Esophagus muscularis mucosa (tissue), 4 donors: ENCODE results near the gene HINT3. TPM values are rescaled to one million over a fixed set of nuclear protein-coding genes. Genes with fewer than 3 reads are reported as not detected.

Source experiments
- DNase-seq: peaks from one replicate; pipeline ENCODE4 v3.0.0-alpha.2; 2017; ENCODE audit errors: extremely low spot score
- H3K27ac ChIP-seq, 4 donors: fragments of 200-600 bp; sonication (generic); replicated peaks in 1 of 4; 1 replicate in 3 of 4; 2 replicates in 1 of 4; pipeline ENCODE4 v1.5.1; 2016 to 2019; ENCODE audit warnings: mild to moderate bottlenecking in 1 of 4
- H3K27me3 ChIP-seq, 4 donors: fragments of 200-600 bp; sonication (generic); one replicate each; pipeline versions ENCODE4 v1.5.1 to v1.6.0; 2016 to 2019
- H3K36me3 ChIP-seq, 4 donors: fragments of 200-600 bp; sonication (generic); one replicate each; pipeline ENCODE4 v1.5.1; 2016 to 2019
- H3K4me1 ChIP-seq, 4 donors: fragments of 200-600 bp; sonication (generic); one replicate each; pipeline ENCODE4 v1.5.1; 2016 to 2019
- H3K4me3 ChIP-seq, 4 donors: fragments of 200-600 bp; sonication (generic); 1 replicate in 2 of 4; 2 replicates in 2 of 4; pipeline ENCODE4 v1.5.1; 2016 to 2019; ENCODE audit warnings: mild to moderate bottlenecking in 4 of 4, moderate library complexity in 1 of 4
- H3K9me3 ChIP-seq, 4 donors: fragments of 200-600 bp; sonication (generic); 1 replicate in 3 of 4; 2 replicates in 1 of 4; pipeline ENCODE4 v1.5.1; 2016 to 2019
- EP300 ChIP-seq: sonication (generic); formaldehyde crosslinking; IDR thresholded peaks from one replicate; pipeline ENCODE4 v1.6.1; 2017; ENCODE audit warnings: antibody characterized with exemption
- POLR2A ChIP-seq: fragments of 450-650 bp; IDR thresholded peaks from one replicate; pipeline ENCODE4 v1.6.1; 2017; ENCODE audit warnings: antibody characterized with exemption, moderate library complexity, mild to moderate bottlenecking, low read depth
- POLR2AphosphoS5 ChIP-seq, 2 donors: sonication (generic); formaldehyde crosslinking; IDR thresholded peaks; one replicate each; pipeline ENCODE4 v1.6.1; 2017; ENCODE audit warnings: antibody characterized with exemption in 2 of 2
- WGBS: methylation state at CpG from one replicate; pipeline ENCODE4 v1.1.5; 2018; 5-methylcytosine and 5-hydroxymethylcytosine counted together
- intact Hi-C: fragments of 100-400 bp; cut with DNase I; formaldehyde crosslinking; loops from one replicate; pipeline ENCODE4 v1.15.1; 2023
- total RNA-seq, 4 donors: library from RNA; depleted of rRNA; stranded (reverse); fragments of >200 nt; gene quantifications; one replicate each; pipeline versions ENCODE4 v1.1.0 to v1.2.1, GENCODE V29; 2016
- TF ChIP-seq, protein P1 (sequence below), 3 experiments: fragments of 200-600 bp in 2 of 3; fragments of 450-650 bp in 1 of 3; sonication (generic) in 2 of 3; IDR thresholded peaks; one replicate each; pipeline ENCODE4 v1.5.1; 2017 to 2019; ENCODE audit warnings: antibody characterized with exemption in 3 of 3, mild to moderate bottlenecking in 2 of 3, moderate library complexity in 1 of 3

The HINT3 gene
- total RNA-seq, 4 donors from 2014 or later = 33.8 to 49.3 (median 35.8) TPM

DNA sequence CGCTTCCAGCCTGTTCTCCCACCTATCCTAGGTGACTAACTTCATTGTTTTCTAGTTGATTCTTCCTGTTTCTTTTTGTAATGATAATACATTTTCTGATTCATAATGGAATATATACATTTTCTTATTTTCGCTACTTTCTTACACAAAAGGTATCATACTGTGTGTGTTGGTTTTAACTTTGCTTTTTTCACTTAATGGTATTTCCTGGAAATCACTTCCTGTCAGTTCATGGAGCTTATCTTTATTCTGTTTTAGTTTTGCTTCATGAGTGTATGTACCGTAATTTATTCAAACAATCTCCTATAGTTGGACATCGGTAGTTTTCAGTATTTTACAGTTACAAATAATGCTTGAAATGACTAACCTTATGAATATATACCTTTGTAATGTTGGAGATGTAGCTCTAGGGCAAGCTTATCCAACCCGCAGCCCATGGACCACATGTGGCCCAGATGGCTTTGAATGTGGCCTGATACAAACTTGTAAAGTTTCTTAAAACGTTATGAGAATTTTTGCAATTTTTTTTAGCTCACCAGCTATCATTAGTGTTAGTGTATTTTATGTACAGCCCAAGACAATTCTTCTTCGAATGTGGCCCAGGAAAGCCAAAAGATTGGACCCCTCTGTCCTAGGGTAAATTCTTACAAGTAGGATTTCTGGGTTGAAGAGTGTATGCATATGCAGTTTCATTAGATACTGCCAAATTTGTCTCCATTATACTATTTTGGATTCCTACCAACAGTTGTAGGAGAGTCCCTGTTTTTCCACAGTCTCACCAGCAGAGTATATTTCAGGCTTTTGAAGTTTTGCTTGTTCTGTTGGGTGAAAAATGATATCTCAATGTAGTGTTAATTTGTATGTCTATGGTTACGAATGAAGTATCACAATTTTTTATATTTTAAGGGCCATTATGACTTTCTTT, 46.4 kb downstream of the HINT3 start:
- no peak for DNase-seq
- no peak overlapping the region for H3K4me3 ChIP-seq
- H3K27ac ChIP-seq = no peak overlapping the region
- H3K27me3 ChIP-seq = no peaks in the 10 kb centered on the region
- intact Hi-C loops = no loop called here
- H3K4me1 ChIP-seq = no peaks in the 10 kb centered on the region
- H3K9me3 ChIP-seq = no peaks in the 10 kb centered on the region
- TF ChIP-seq POLR2A (no peak), EP300 (no peak), POLR2AphosphoS5 (IDR thresholded peaks at IDR 0.05) (no peak)
- TF ChIP-seq, protein P1, sequence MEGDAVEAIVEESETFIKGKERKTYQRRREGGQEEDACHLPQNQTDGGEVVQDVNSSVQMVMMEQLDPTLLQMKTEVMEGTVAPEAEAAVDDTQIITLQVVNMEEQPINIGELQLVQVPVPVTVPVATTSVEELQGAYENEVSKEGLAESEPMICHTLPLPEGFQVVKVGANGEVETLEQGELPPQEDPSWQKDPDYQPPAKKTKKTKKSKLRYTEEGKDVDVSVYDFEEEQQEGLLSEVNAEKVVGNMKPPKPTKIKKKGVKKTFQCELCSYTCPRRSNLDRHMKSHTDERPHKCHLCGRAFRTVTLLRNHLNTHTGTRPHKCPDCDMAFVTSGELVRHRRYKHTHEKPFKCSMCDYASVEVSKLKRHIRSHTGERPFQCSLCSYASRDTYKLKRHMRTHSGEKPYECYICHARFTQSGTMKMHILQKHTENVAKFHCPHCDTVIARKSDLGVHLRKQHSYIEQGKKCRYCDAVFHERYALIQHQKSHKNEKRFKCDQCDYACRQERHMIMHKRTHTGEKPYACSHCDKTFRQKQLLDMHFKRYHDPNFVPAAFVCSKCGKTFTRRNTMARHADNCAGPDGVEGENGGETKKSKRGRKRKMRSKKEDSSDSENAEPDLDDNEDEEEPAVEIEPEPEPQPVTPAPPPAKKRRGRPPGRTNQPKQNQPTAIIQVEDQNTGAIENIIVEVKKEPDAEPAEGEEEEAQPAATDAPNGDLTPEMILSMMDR (IDR thresholded peaks at IDR 0.05) = no peak
- WGBS = 90% methylated on average over 8 of the region's 8 CpGs
- H3K36me3 ChIP-seq = peaks cover 0 to 42% (median 24%) of the 10 kb centered on the region in 4 donors

DNA sequence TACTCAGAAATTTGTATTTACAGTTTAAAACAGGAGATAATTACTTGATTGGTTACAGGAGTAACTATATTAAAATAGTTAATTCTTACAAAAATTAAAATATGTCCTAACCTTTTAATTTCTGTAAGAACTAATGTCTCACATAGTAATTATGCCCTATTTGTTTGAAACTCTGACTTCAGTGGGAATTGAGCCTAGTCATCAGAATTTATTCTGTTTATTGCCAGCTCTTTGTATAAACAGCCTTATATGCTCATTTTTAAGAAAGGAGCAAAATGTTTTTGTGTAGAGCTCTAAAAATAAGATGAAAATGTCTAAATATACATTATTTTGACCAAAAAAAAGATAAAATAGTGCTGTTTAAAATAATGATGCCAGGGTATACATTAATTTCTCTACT, 51.2 kb downstream of the HINT3 start:
- DNase-seq = no peak
- Histone ChIP-seq H3K36me3 (peaks cover 24 to 56% (median 35%) of the 10 kb centered on the region in 4 donors), H3K27ac (no peak overlapping the region), H3K27me3 (no peaks in the 10 kb centered on the region), H3K9me3 (no peaks in the 10 kb centered on the region), H3K4me1 (no peaks in the 10 kb centered on the region), H3K4me3 (no peak overlapping the region)
- no peak for TF ChIP-seq POLR2AphosphoS5 (IDR thresholded peaks at IDR 0.05)
- no peak for TF ChIP-seq POLR2A
- no peak for TF ChIP-seq EP300
- TF ChIP-seq, protein P1 (IDR thresholded peaks at IDR 0.05) = no peak
- intact Hi-C loops = no loop called here

DNA sequence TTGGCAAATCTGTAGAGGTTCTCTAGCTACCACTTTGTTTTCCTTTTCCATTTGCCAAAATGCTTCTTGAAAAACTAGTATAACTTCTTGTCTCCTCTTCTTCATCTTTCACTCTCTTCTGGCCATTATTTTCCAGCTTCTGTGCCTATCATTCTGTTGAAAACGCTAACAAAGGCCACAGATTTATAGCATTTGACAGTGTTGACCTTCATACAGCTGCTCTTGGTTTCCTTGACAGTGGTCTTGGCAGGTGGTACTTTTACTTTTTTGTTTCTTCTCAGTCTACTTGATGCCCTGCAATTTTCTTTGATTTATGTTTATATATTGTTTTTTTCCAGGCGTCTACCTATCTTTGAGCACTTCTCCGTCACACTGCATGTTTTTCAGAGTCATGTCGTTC, 53.5 kb downstream of the HINT3 start:
- 90% methylated on average over 4 of the region's 4 CpGs for WGBS
- H3K9me3 ChIP-seq = no peaks in the 10 kb centered on the region
- TF ChIP-seq POLR2A = no peak
- TF ChIP-seq POLR2AphosphoS5 (IDR thresholded peaks at IDR 0.05) = no peak
- TF ChIP-seq, protein P1 (IDR thresholded peaks at IDR 0.05) = no peak
- no peak for TF ChIP-seq EP300
- no peak overlapping the region for H3K27ac ChIP-seq
- peaks cover 36 to 78% (median 54%) of the 10 kb centered on the region in 4 donors for H3K36me3 ChIP-seq
- intact Hi-C loops = no loop called here
- no peaks in the 10 kb centered on the region for H3K27me3 ChIP-seq
- DNase-seq = no peak
- H3K4me3 ChIP-seq = no peak overlapping the region
- no peaks in the 10 kb centered on the region for H3K4me1 ChIP-seq

DNA sequence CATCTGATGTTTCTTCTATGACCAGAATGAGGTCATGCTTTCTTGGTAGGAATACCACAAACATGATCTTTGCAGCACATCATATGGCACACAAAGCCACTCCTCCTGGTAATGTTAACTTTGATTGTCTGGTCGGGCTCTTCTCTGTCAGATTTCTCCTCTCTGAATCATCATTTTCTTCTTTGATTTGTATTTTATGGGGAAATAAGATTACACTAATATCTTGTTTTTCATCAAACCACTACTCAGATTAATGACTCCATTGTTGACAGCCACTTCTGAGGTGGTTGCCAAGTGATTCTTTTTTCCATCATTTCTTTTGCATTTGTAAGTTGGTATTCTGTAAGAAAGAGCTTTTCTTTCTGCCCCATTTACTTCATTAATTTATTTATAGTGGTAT, 59.3 kb downstream of the HINT3 start:
- H3K27me3 ChIP-seq = no peaks in the 10 kb centered on the region
- TF ChIP-seq EP300 = no peak
- no peak for TF ChIP-seq POLR2A
- TF ChIP-seq POLR2AphosphoS5 (IDR thresholded peaks at IDR 0.05) = no peak
- TF ChIP-seq, protein P1 (IDR thresholded peaks at IDR 0.05) = no peak
- H3K36me3 ChIP-seq = peaks cover 37 to 74% (median 59%) of the 10 kb centered on the region in 4 donors
- 82% methylated on average over 1 of the region's 1 CpG for WGBS
- H3K4me3 ChIP-seq = no peak overlapping the region
- no peaks in the 10 kb centered on the region for H3K9me3 ChIP-seq
- intact Hi-C loops = no loop called here
- DNase-seq = no peak
- H3K4me1 ChIP-seq = no peaks in the 10 kb centered on the region
- no peak overlapping the region for H3K27ac ChIP-seq
